HAP-1 (cell line): ENCODE results near the gene CLIP2.
"Not testable (repeated sequence)": the region's sequence is repeated elsewhere in the genome, so short reads cannot be mapped to it uniquely, and the experiment has no call there.

Source experiments
- DNase-seq, 2 experiments: peaks; one replicate each; pipeline ENCODE4 v3.0.0-alpha.2; 2016 to 2020; ENCODE audit warnings: low spot score in 2 of 2
- H3K27me3 ChIP-seq: fragments of 250-450 bp; sonication (Bioruptor Pico); 2 replicates; pipeline ENCODE4 v1.5.1; 2020; ENCODE audit warnings: low read depth, mild to moderate bottlenecking, moderate library complexity
- H3K36me3 ChIP-seq: fragments of 250-450 bp; sonication (Bioruptor Pico); replicated peaks from 2 replicates; pipeline ENCODE4 v1.5.1; 2020; ENCODE audit warnings: mild to moderate bottlenecking
- H3K4me1 ChIP-seq: fragments of 250-450 bp; sonication (Bioruptor Pico); 2 replicates; pipeline ENCODE4 v1.5.1; 2020; ENCODE audit warnings: mild to moderate bottlenecking
- H3K4me3 ChIP-seq: fragments of 250-450 bp; sonication (Bioruptor Pico); 2 replicates; pipeline ENCODE4 v1.5.1; 2020; ENCODE audit warnings: mild to moderate bottlenecking, moderate library complexity
- H3K9me3 ChIP-seq: fragments of 250-450 bp; sonication (Bioruptor Pico); 2 replicates; pipeline ENCODE4 v1.5.1; 2020; ENCODE audit warnings: mild to moderate bottlenecking, moderate library complexity
- in situ Hi-C: fragments of 300-500 bp; cut with MboI; formaldehyde crosslinking; loops from 3 replicates; pipeline ENCODE4 v1.14.3; 2020; ENCODE audit warnings: low sequenced_read_pairs, inconsistent platforms, mixed read lengths

CLIP2 gene

DNA sequence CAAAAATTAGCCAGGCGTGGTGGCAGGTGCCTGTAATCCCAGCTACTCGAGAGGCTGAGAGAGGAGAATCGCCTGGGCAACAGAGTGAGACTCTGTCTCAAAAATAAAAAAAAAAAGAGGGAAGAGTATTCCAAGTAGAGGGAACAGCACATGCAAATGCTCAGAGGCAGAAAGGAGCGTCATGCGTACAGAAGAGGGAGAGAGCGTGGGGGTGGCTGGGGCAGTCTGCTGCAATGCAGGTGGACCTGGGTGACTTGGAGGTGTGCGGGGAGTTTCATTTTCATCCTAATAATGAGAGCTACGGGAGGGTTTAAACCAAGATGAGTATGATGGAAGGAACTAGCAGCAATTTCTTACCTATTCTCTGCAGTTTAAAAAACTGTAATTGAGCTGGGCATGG lies 28.8 kb downstream of the CLIP2 start:
- in situ Hi-C loops = no loop called here
- DNase-seq = no peak
- no peak overlapping the region for H3K4me3 ChIP-seq
- no peaks in the 10 kb centered on the region for H3K9me3 ChIP-seq
- H3K36me3 ChIP-seq = no peaks in the 10 kb centered on the region
- no peaks in the 10 kb centered on the region for H3K27me3 ChIP-seq
- H3K4me1 ChIP-seq = no peaks in the 10 kb centered on the region

DNA sequence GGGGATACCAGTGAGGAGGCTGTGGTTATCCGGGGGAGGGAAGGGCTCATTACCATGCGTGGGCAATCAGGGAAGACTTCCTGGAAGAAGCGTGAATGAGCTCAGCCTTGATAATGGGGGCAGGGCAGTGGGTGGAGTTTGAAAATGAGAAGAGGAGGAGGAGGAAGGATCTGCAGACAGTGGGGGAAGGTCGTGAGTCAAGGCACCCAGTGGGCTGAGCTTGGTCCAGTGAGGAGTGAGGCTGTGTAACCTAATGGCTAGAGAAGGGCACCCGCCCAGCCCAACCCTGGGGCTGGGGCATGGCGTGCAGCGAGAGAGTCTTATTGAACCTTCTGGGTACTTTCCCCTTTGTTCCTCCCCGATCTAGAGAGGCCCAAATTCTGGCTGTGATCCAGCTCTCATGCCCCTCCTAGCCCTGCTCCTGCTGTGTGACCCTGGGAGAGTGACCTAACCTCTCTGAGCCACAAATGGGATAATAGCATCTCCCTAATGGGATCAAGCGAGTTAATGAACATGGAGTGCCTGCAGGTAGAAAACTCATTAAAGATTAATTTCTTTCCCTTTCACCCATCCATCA lies 31.5 kb downstream of the CLIP2 start:
- Histone ChIP-seq H3K9me3 (no peaks in the 10 kb centered on the region), H3K36me3 (no peaks in the 10 kb centered on the region), H3K4me1 (no peaks in the 10 kb centered on the region), H3K27me3 (no peaks in the 10 kb centered on the region), H3K4me3 (no peak overlapping the region)
- no peak for DNase-seq
- in situ Hi-C loops = no loop called here

DNA sequence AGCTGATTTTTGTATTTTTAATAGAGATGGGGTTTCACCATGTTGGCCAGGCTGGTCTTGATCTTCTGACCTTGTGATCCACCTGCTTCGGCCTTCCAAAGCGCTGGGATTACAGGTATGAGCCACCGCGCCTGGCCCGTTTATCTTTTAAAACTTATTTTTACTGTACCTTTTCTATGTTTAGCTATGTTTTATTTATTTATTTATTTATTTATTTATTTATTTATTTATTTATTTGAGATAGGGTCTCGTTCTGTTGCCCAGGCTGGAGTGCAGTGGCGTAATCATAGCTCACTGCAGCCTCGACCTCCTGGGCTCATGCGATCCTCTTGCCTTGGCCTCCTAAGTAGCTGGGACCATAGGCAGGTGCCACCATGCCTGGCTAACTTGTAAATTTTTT lies 33.7 kb downstream of the CLIP2 start:
- H3K9me3 ChIP-seq, H3K4me1 ChIP-seq, H3K27me3 ChIP-seq, in situ Hi-C loops, H3K36me3 ChIP-seq, H3K4me3 ChIP-seq, DNase-seq: not testable (repeated sequence)

GRCh38 chr7:74324531-74325209 lies 35.5 kb downstream of the CLIP2 start:
- H3K4me3 ChIP-seq = no peak overlapping the region
- DNase-seq = no peak
- in situ Hi-C loops = no loop called here
- H3K4me1 ChIP-seq = no peaks in the 10 kb centered on the region
- H3K27me3 ChIP-seq = no peaks in the 10 kb centered on the region
- no peaks in the 10 kb centered on the region for H3K9me3 ChIP-seq
- H3K36me3 ChIP-seq = no peaks in the 10 kb centered on the region

- no peaks in the 10 kb centered on the region for H3K27me3 ChIP-seq
- in situ Hi-C loops = no loop called here
- no peaks in the 10 kb centered on the region for H3K36me3 ChIP-seq
- no peaks in the 10 kb centered on the region for H3K4me1 ChIP-seq
- no peaks in the 10 kb centered on the region for H3K9me3 ChIP-seq
- no peak for DNase-seq
- no peak overlapping the region for H3K4me3 ChIP-seq
These were observed 36.0 kb downstream of the CLIP2 start for GRCh38 chr7:74325210-74325565.

- Histone ChIP-seq H3K4me3 (no peak overlapping the region), H3K36me3 (no peaks in the 10 kb centered on the region), H3K4me1 (no peaks in the 10 kb centered on the region), H3K27me3 (no peaks in the 10 kb centered on the region), H3K9me3 (no peaks in the 10 kb centered on the region)
- no peak for DNase-seq
- in situ Hi-C loops = no loop called here
These were observed 40.0 kb downstream of the CLIP2 start for GRCh38 chr7:74329225-74329624.

DNA sequence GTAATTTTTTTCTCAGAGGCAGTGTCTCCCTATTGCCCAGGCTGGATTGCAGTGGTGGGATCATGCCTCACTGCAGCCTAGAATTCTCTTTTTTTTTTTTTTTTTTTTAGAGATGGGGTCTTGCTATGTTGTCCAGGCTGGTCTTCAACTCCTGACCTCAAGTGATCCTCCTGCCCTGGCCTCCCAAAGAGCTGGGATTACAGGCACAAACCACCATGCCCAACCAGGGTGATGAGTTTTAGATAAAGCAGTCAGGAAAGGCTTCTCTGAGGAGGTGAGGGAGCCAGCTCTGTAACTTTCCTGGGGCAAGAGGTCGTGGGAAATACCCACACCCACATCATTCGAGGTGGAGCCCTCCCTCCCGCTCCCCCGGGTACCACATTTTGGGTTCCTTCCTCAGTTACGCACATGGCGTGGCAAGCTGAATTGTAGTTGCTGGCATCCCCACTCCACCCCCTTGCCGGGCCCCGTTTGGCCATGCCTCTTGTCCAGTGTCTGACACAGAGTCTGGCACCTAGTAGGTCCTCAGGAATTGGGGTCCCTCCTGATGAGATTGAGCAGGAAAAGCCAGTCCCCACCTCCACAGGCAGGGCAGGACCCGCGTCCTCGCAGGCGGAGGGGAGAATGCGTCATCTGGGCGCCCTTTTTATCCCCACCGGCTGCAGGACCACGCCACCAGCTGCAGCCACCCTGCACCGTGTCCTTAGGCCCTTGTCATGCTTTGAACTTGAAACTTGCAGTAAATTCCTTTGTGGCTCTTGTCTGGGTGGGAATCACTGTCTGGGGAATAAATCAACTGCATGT lies 43.4 kb downstream of the CLIP2 start:
- no peak overlapping the region for H3K4me3 ChIP-seq
- H3K4me1 ChIP-seq = no peaks in the 10 kb centered on the region
- no peaks in the 10 kb centered on the region for H3K36me3 ChIP-seq
- in situ Hi-C loops = no loop called here
- H3K9me3 ChIP-seq = no peaks in the 10 kb centered on the region
- H3K27me3 ChIP-seq = no peaks in the 10 kb centered on the region
- no peak for DNase-seq

- no peaks in the 10 kb centered on the region for H3K27me3 ChIP-seq
- H3K36me3 ChIP-seq = no peaks in the 10 kb centered on the region
- H3K9me3 ChIP-seq = no peaks in the 10 kb centered on the region
- no peak overlapping the region for H3K4me3 ChIP-seq
- no peaks in the 10 kb centered on the region for H3K4me1 ChIP-seq
- no peak for DNase-seq
- in situ Hi-C loops = no loop called here
These were observed 44.8 kb downstream of the CLIP2 start for GRCh38 chr7:74334030-74334429.

DNA sequence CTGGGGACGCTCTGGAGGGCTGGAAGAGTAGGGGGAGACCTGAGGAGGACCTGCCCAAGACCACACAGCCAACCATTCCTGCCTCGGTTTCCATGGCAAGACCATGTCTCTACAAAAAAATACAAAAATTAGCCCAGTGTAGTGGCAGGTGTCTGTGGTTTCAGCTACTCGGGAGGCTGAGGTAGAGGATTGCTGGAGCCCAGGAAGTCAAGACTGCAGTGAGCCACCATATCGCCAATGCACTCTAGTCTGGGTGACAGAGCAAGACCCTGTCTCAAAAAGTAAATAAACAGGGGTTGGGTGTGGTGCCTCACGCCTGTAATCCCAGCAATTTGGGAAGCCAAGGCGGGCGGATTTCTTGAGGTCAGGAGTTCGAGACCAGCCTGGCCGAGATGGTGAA lies 48.7 kb downstream of the CLIP2 start:
- DNase-seq = no peak
- H3K9me3 ChIP-seq = no peaks in the 10 kb centered on the region
- in situ Hi-C loops = no loop called here
- H3K27me3 ChIP-seq = no peaks in the 10 kb centered on the region
- no peaks in the 10 kb centered on the region for H3K4me1 ChIP-seq
- no peaks in the 10 kb centered on the region; the same call in 1 of the 2 replicates for H3K36me3 ChIP-seq
- no peak overlapping the region for H3K4me3 ChIP-seq

GRCh38 chr7:74338366-74339108 lies 49.3 kb downstream of the CLIP2 start:
- in situ Hi-C loops = no loop called here
- Histone ChIP-seq H3K4me1 (no peaks in the 10 kb centered on the region), H3K27me3 (no peaks in the 10 kb centered on the region), H3K36me3 (no peaks in the 10 kb centered on the region; the same call in 1 of the 2 replicates), H3K9me3 (no peaks in the 10 kb centered on the region), H3K4me3 (no peak overlapping the region)
- no peak for DNase-seq

GRCh38 chr7:74339648-74340047 lies 50.4 kb downstream of the CLIP2 start:
- H3K4me3 ChIP-seq, H3K9me3 ChIP-seq, H3K36me3 ChIP-seq, H3K27me3 ChIP-seq, DNase-seq, H3K4me1 ChIP-seq, in situ Hi-C loops: not testable (repeated sequence)

GRCh38 chr7:74343281-74344131 lies 54.3 kb downstream of the CLIP2 start:
- H3K9me3 ChIP-seq = no peaks in the 10 kb centered on the region
- in situ Hi-C loops = no loop called here
- H3K4me1 ChIP-seq = no peaks in the 10 kb centered on the region
- H3K36me3 ChIP-seq = no peaks in the 10 kb centered on the region; the same call in 1 of the 2 replicates
- DNase-seq = no peak
- no peaks in the 10 kb centered on the region for H3K27me3 ChIP-seq
- no peak overlapping the region for H3K4me3 ChIP-seq

DNA sequence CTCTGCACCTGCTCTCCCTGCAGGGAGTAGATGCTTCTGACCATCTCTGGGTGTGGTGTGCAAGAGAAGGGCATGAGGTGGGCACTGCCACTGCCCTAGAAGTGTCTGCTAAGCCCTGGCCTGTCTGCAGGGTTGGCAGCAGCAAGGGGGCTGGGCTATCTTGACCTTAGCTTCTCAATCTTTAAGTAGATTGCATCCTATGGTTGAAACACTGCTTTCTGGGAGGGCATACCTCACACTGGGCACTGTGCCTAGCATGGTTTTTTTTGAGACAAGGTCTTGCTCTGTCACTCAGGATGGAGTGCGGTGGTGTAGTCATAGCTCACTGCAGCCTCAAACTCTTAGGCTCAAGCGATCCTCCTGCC lies 54.9 kb downstream of the CLIP2 start:
- in situ Hi-C loops = no loop called here
- no peak for DNase-seq
- Histone ChIP-seq H3K36me3 (no peaks in the 10 kb centered on the region; the same call in 1 of the 2 replicates), H3K4me3 (no peak overlapping the region), H3K4me1 (no peaks in the 10 kb centered on the region), H3K27me3 (no peaks in the 10 kb centered on the region), H3K9me3 (no peaks in the 10 kb centered on the region)
